H1 (cell line): ENCODE results near the gene CXCL10. TPM values are rescaled to one million over a fixed set of nuclear protein-coding genes. Genes with fewer than 3 reads are reported as not detected.

Source experiments
- ATF2 ChIP-seq: IDR thresholded peaks from 2 replicates; pipeline ENCODE4 v1.6.1; 2012; ENCODE audit warnings: low read length, inconsistent platforms
- BRCA1 ChIP-seq: IDR thresholded peaks from 2 replicates; pipeline ENCODE4 v1.6.1; 2012; ENCODE audit warnings: low read depth, low read length, improper control_type of control experiment
- MAFK ChIP-seq: IDR thresholded peaks from 2 replicates; pipeline ENCODE4 v1.6.1; 2012; ENCODE audit warnings: low read depth, mild to moderate bottlenecking, improper control_type of control experiment, low read length
- RBBP5 ChIP-seq: IDR thresholded peaks from 2 replicates; pipeline ENCODE4 v1.7.1; 2012; ENCODE audit warnings: low read depth, mild to moderate bottlenecking, inconsistent platforms, low read length, moderate library complexity, borderline replicate concordance
- RXRA ChIP-seq: IDR thresholded peaks from 2 replicates; pipeline ENCODE4 v1.6.1; 2011; ENCODE audit warnings: low read depth, mild to moderate bottlenecking, low read length, moderate library complexity; ENCODE audit not compliant: insufficient read depth
- SP4 ChIP-seq: IDR thresholded peaks from 2 replicates; pipeline ENCODE4 v1.6.1; 2012; ENCODE audit warnings: low read length, inconsistent platforms
- SUZ12 ChIP-seq: fragments of 200-600 bp; sonication (generic); IDR thresholded peaks from 2 replicates; pipeline ENCODE4 v1.6.1; 2012; ENCODE audit warnings: mild to moderate bottlenecking, inconsistent platforms, low read length, moderate library complexity, mixed read lengths
- TEAD4 ChIP-seq: IDR thresholded peaks from 2 replicates; pipeline ENCODE4 v1.6.1; 2012; ENCODE audit warnings: low read depth, low read length, inconsistent platforms, mixed read lengths
- YY1 ChIP-seq: IDR thresholded peaks from 2 replicates; pipeline ENCODE4 v1.6.1; 2011; ENCODE audit warnings: low read depth, mild to moderate bottlenecking, low read length
- polyA plus RNA-seq, 7 experiments: library from polyadenylated mRNA; depleted of rRNA in 3 of 7; stranded (reverse) in 5 of 7; unstranded in 2 of 7; fragments of >200 nt in 5 of 7; fragments of 200-250 nt in 2 of 7; gene quantifications; 1 replicate in 5 of 7; 2 replicates in 1 of 7; 4 replicates in 1 of 7; pipeline versions ENCODE4 v1.2.1 to v1.2.3, GENCODE V29; 2011 to 2013; ENCODE audit warnings: missing spikeins in 2 of 7, mixed read lengths in 2 of 7
- total RNA-seq: library from RNA; stranded (reverse); fragmentation: NEBNext Ultra II Directional; extraction: Animal tissue kit (Norgen Biotek cat#: 25700); gene quantifications from 2 replicates; pipeline ENCODE4 v1.2.1, GENCODE V29; 2021

The CXCL10 gene
- total and polyA plus RNA-seq, 2 of the 8 experiments (the other 6 are each of a cell fraction or from before 2014, with no cell fraction given) = not detected

- TF ChIP-seq ATF2 = no peak
- TF ChIP-seq YY1 = no peak
- no peak for TF ChIP-seq BRCA1
- TF ChIP-seq MAFK = no peak
- TF ChIP-seq TEAD4 = no peak
- TF ChIP-seq SP4 = no peak
- no peak for TF ChIP-seq RBBP5
- no peak for TF ChIP-seq SUZ12
- TF ChIP-seq RXRA = no peak
These were observed 38.7 kb upstream of the CXCL10 start (continued) for GRCh38 chr4:76061982-76062381.
